Measurements from ENCODE around the gene TRAPPC8.
"Not testable (repeated sequence)": the region's sequence is repeated elsewhere in the genome, so short reads cannot be mapped to it uniquely, and the experiment has no call there.

The TRAPPC8 gene

DNA sequence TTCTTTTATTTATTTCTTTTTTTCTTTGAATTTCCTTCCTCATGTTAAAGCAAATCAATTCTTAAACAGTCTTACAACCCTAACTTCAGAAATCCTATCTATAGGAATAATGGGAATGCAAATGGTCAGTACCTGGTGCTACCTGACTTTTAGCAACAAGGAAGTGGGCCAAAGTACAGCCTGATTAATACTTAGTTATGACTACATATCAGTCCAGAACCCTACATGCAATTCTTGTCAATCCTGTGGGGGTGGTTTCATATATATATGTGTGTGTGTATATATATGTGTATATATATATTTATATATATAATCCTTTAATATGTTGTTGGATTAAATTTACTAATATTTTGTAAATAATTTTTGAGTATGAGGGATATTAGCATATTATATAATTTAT lies 14.8 kb upstream of the TRAPPC8 start:
- H3K9me3 Mint-ChIP-seq: no peaks in the 10 kb centered on the region
- H3K4me1 Mint-ChIP-seq: no peaks in the 10 kb centered on the region
- H3K27ac Mint-ChIP-seq: no peak overlapping the region
- H3K36me3 Mint-ChIP-seq: no peaks in the 10 kb centered on the region
- H3K4me3 Mint-ChIP-seq: no peak overlapping the region
- no peak for DNase-seq
- CTCF ChIA-PET: interaction anchor here (1.1 kb wide), 1 partner anchor 14 kb away, joined by 3 read pairs; the partner anchor contains the start of gene TRAPPC8
- peaks cover 5% of the 10 kb centered on the region for H3K27me3 Mint-ChIP-seq

- Mint-ChIP-seq H3K27ac (no peak overlapping the region), H3K9me3 (no peaks in the 10 kb centered on the region), H3K27me3 (peaks cover 18% of the 10 kb centered on the region), H3K36me3 (no peaks in the 10 kb centered on the region), H3K4me3 (no peak overlapping the region), H3K4me1 (no peaks in the 10 kb centered on the region)
- CTCF ChIA-PET: no interaction called here
- DNase-seq: no peak
Observed at GRCh38 chr18:31954349-31954748, 11.4 kb upstream of the TRAPPC8 start.

DNA sequence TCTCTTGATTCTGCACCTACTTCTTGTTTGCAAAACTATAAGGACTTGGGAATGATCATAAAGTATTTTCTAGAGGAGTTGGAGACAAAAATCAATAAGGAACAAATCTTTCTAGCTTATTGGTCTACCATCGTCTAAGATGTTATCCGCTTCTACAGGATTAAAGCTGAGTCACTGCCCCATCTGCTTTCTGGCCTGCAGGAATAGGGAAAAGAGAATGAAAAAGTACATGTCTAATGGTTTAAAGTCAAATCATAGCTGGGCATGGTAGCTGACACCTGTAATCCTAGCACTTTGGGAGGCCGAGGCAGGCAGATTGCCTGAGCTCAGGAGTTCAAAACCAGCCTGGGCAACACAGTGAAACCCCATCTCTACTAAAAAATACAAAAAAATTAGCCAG lies 10.8 kb upstream of the TRAPPC8 start:
- H3K9me3 Mint-ChIP-seq, DNase-seq, CTCF ChIA-PET, H3K4me1 Mint-ChIP-seq, H3K4me3 Mint-ChIP-seq, H3K36me3 Mint-ChIP-seq, H3K27ac Mint-ChIP-seq: not testable (repeated sequence)
- H3K27me3 Mint-ChIP-seq: peaks cover 22% of the 10 kb centered on the region

GRCh38 chr18:31952223-31952622 lies 9.3 kb upstream of the TRAPPC8 start:
- Mint-ChIP-seq H3K27ac (no peak overlapping the region), H3K36me3 (no peaks in the 10 kb centered on the region), H3K4me3 (no peak overlapping the region), H3K27me3 (peaks cover 25% of the 10 kb centered on the region), H3K4me1 (no peaks in the 10 kb centered on the region), H3K9me3 (no peaks in the 10 kb centered on the region)
- CTCF ChIA-PET: no interaction called here
- no peak for DNase-seq

- H3K4me1 Mint-ChIP-seq: peaks cover 1% of the 10 kb centered on the region
- no peaks in the 10 kb centered on the region for H3K36me3 Mint-ChIP-seq
- CTCF ChIA-PET: no interaction called here
- no peak overlapping the region for H3K27ac Mint-ChIP-seq
- no peaks in the 10 kb centered on the region for H3K9me3 Mint-ChIP-seq
- peaks cover 25% of the 10 kb centered on the region for H3K27me3 Mint-ChIP-seq
- no peak overlapping the region for H3K4me3 Mint-ChIP-seq
- no peak for DNase-seq
Observed at GRCh38 chr18:31950583-31950982, 7.7 kb upstream of the TRAPPC8 start.

GRCh38 chr18:31948349-31948748 lies 5.4 kb upstream of the TRAPPC8 start:
- peaks cover 22% of the 10 kb centered on the region for H3K4me1 Mint-ChIP-seq
- H3K4me3 Mint-ChIP-seq, H3K9me3 Mint-ChIP-seq, H3K27ac Mint-ChIP-seq, CTCF ChIA-PET, DNase-seq, H3K36me3 Mint-ChIP-seq: not testable (repeated sequence)
- peaks cover 25% of the 10 kb centered on the region for H3K27me3 Mint-ChIP-seq

- H3K27ac Mint-ChIP-seq: no peak overlapping the region
Observed at GRCh38 chr18:31946305-31947046, 3.5 kb upstream of the TRAPPC8 start.

GRCh38 chr18:31943878-31944816 lies 1.2 kb upstream of the TRAPPC8 start:
- CTCF ChIA-PET: interaction anchor here (1.2 to 4.3 kb wide), 2 partner anchors 13 to 128 kb away, joined by 3 to 12 read pairs; no protein-coding TSS in a partner anchor
- H3K4me3 Mint-ChIP-seq: peak overlapping the region; percentile 99
- H3K9me3 Mint-ChIP-seq: no peaks in the 10 kb centered on the region
- peaks cover 46% of the 10 kb centered on the region for H3K4me1 Mint-ChIP-seq
- H3K27me3 Mint-ChIP-seq: peaks cover 7% of the 10 kb centered on the region
- H3K27ac Mint-ChIP-seq: peak overlapping the region; percentile 99
- DNase-seq: no peak
- H3K36me3 Mint-ChIP-seq: peaks cover 7% of the 10 kb centered on the region

More at GRCh38 chr18:31946305-31947046, 3.5 kb upstream of the TRAPPC8 start:
- Mint-ChIP-seq H3K36me3 (peaks cover 2% of the 10 kb centered on the region), H3K4me1 (peaks cover 30% of the 10 kb centered on the region), H3K27me3 (peaks cover 20% of the 10 kb centered on the region), H3K9me3 (no peaks in the 10 kb centered on the region), H3K4me3 (no peak overlapping the region)
- CTCF ChIA-PET: interaction anchor here (0.9 to 1.3 kb wide), 2 partner anchors 10 to 73 kb away, joined by 3 to 6 read pairs; no protein-coding TSS in a partner anchor
- DNase-seq: no peak

DNA sequence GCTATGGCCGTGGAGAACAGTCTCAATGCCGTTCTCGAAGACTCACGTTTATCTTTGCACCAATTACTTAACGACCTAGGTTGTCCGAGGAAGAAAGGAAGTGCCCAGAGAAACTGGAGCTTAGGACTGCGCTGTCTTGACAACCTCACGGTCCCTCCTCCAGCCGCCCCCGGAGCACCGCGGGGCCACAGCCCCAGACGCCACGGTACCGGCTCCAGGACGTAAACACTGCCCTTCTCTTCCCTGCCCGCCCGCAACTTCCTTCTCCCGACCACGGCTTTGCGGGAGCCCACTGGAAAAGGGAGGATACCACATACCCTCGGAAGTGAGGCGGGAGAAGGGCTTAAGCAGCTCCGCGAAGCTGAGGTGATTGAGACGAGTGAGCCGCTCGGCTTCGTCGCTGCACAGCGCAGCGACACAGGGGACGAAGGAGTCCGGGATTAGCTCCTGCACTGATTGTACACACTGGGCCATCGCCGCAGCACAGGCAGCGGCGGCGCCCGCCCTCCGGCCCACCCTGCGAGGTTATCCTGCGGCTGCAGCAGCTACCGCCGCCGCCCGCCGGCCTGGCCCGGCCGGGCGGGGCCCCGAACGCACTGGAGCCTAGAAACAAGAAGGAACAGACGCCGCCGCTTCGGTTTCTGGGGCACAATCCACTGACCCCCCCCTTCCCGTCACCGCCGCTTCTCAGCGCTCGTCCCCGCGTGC lies 483 bp downstream of the TRAPPC8 start:
- peak overlapping the region; percentile 99 for H3K27ac Mint-ChIP-seq
- CTCF ChIA-PET: interaction anchor here (0.8 to 4.3 kb wide), 8 partner anchors 15 to 607 kb away, joined by 3 to 12 read pairs (median 4); partner anchors contain the start of gene RNF125
- peak overlapping the region; percentile 99 for H3K4me3 Mint-ChIP-seq
- no peaks in the 10 kb centered on the region for H3K27me3 Mint-ChIP-seq
- no peak for DNase-seq
- peaks cover 10% of the 10 kb centered on the region for H3K36me3 Mint-ChIP-seq
- H3K9me3 Mint-ChIP-seq: no peaks in the 10 kb centered on the region
- peaks cover 52% of the 10 kb centered on the region for H3K4me1 Mint-ChIP-seq

- H3K27me3 Mint-ChIP-seq: no peaks in the 10 kb centered on the region
- H3K27ac Mint-ChIP-seq: no peak overlapping the region
- peak overlapping the region; percentile 99 for H3K4me3 Mint-ChIP-seq
- CTCF ChIA-PET: interaction anchor here (1.0 to 4.3 kb wide), 3 partner anchors 78 to 135 kb away, joined by 3 to 12 read pairs (median 8); partner anchors contain the start of gene RNF125
- H3K9me3 Mint-ChIP-seq: no peaks in the 10 kb centered on the region
- no peak for DNase-seq
- H3K36me3 Mint-ChIP-seq: peaks cover 10% of the 10 kb centered on the region
- H3K4me1 Mint-ChIP-seq: peaks cover 52% of the 10 kb centered on the region
Observed at GRCh38 chr18:31941010-31941809, 1.7 kb downstream of the TRAPPC8 start.

- CTCF ChIA-PET, H3K27ac Mint-ChIP-seq, H3K9me3 Mint-ChIP-seq, H3K27me3 Mint-ChIP-seq, H3K4me3 Mint-ChIP-seq, DNase-seq: not testable (repeated sequence)
- Mint-ChIP-seq H3K4me1 (peaks cover 14% of the 10 kb centered on the region), H3K36me3 (peaks cover 12% of the 10 kb centered on the region)
Observed at GRCh38 chr18:31934773-31935172, 8.2 kb downstream of the TRAPPC8 start.

GRCh38 chr18:31931886-31932240 lies 11.1 kb downstream of the TRAPPC8 start:
- Mint-ChIP-seq H3K27me3 (no peaks in the 10 kb centered on the region), H3K27ac (no peak overlapping the region), H3K9me3 (no peaks in the 10 kb centered on the region), H3K36me3 (peaks cover 19% of the 10 kb centered on the region), H3K4me1 (peaks cover 2% of the 10 kb centered on the region), H3K4me3 (no peak overlapping the region)
- CTCF ChIA-PET: interaction anchor here (0.7 kb wide), 1 partner anchor 341 kb away, joined by 5 read pairs; no protein-coding TSS in a partner anchor
- DNase-seq: no peak

DNA sequence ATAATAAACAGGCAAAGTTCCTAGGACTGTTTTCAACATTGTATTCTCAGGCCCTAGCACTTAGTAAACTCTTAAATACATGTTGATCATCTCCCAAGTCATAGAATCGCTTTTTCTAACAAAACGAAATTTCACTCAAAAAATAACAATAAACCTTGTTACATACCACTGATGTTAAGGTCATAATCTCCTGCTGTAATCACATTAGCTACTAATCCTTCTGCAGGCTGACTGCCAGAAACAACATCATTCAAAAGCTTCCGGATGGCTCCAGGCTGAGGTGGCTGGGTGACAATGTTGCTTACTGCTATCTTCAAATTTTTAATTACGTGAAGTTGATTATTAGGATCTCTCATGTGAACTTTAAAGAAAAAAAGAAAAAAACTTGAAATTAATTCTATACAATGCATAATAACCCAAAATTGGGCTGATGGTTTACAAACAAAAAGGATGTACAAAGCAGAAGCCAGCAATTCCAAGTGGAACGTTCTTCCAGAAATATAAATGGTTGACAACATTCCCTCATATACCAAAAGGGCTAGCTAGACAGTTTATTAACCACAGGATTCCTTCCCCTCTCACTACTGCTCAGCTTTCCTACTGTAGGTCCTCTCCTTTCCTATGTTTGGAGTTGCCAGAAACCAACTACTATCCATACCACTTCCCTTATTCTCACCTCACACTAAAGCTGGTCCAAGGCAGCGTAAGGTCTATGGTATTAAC lies 11.6 kb downstream of the TRAPPC8 start:
- Mint-ChIP-seq H3K9me3 (no peaks in the 10 kb centered on the region), H3K27ac (no peak overlapping the region), H3K4me3 (no peak overlapping the region), H3K36me3 (peaks cover 22% of the 10 kb centered on the region), H3K4me1 (peaks cover 2% of the 10 kb centered on the region), H3K27me3 (no peaks in the 10 kb centered on the region)
- CTCF ChIA-PET: no interaction called here
- no peak for DNase-seq

Measured in activated naive CD4-positive, alpha-beta T cell treated with anti-CD3 and anti-CD28 coated beads, Interleukin-2, amount 10 ng/mL, durations not matched to agents 7 days and 5 days (primary cell).